ENCODE results near the gene TBL1XR1.
"Not testable (repeated sequence)": the region's sequence is repeated elsewhere in the genome, so short reads cannot be mapped to it uniquely, and the experiment has no call there.

TBL1XR1 gene

DNA sequence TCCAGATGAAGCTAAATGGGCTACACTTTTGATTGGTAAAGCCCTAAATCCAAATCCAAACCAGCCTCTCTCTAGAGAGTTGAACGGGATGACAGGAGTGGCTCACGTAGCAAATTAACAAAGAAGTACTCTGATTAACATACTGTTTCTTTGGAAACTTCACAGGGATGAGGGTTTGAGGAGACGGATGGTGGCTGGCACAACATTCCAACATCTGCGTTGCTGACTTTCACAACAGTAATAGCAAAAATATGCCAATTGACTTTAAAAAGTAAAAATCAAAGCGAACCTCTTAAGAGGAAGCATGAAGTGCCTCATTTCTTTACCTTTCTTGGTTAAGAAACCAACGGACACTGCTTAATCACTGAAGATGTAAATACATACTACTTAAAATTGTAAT lies 181.4 kb downstream of the TBL1XR1 start:
- 75 to 100% methylated on average over 2 to 3 of the region's 6 CpGs for WGBS, 2 experiments (ENCODE audit: insufficient coverage in 2 of 2)
- no peak overlapping the region for H3K4me3 ChIP-seq (ENCODE audit: extremely low read depth, insufficient read depth, low read length, poor library complexity, severe bottlenecking)
- H3K27ac ChIP-seq (ENCODE audit: low read depth, low read length, severe bottlenecking) = no peak overlapping the region
- peaks cover 22% of the 10 kb centered on the region for H3K36me3 ChIP-seq (ENCODE audit: control insufficient read depth, insufficient read depth, low read length)
- H3K9me3 ChIP-seq (ENCODE audit: control insufficient read depth, low read length) = no peaks in the 10 kb centered on the region
- H3K4me1 ChIP-seq (ENCODE audit: control insufficient read depth, insufficient read depth, low read length, poor library complexity, severe bottlenecking) = no peaks in the 10 kb centered on the region

DNA sequence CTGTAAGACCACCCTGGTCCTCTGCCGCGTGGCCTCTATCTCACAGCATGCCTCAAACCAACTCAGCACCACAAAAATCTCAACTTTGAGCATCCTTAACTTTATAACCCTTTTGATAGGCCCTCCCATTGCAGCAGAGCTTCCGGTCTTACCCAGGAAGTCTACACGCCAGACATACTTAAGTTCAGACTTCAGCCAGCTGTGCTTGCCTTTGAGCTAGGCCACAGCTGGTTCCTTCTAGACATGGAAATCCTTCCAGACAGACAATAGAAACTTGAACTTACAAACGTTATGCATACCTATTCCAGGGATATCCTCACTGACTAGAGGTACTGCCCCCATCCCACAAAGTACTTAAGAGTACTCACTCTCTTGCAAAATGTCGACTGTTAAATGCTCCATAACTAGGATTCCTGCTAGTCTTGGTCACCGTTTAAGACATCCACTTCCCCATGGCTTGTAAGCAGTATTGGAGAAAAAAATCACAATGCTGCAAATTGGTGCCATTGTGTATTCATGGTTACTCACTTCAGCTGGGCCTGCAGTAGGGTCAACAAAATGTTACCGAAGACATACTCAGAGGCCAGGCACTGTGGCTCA lies 183.5 kb downstream of the TBL1XR1 start:
- H3K4me3 ChIP-seq (ENCODE audit: extremely low read depth, insufficient read depth, low read length, poor library complexity, severe bottlenecking) = no peak overlapping the region
- H3K4me1 ChIP-seq (ENCODE audit: control insufficient read depth, insufficient read depth, low read length, poor library complexity, severe bottlenecking) = no peaks in the 10 kb centered on the region
- no peak overlapping the region for H3K27ac ChIP-seq (ENCODE audit: low read depth, low read length, severe bottlenecking)
- H3K36me3 ChIP-seq (ENCODE audit: control insufficient read depth, insufficient read depth, low read length) = peaks cover 10% of the 10 kb centered on the region
- no peaks in the 10 kb centered on the region for H3K9me3 ChIP-seq (ENCODE audit: control insufficient read depth, low read length)
- 72 to 88% methylated on average over 6 to 8 of the region's 8 CpGs for WGBS, 2 experiments (ENCODE audit: insufficient coverage in 2 of 2)

DNA sequence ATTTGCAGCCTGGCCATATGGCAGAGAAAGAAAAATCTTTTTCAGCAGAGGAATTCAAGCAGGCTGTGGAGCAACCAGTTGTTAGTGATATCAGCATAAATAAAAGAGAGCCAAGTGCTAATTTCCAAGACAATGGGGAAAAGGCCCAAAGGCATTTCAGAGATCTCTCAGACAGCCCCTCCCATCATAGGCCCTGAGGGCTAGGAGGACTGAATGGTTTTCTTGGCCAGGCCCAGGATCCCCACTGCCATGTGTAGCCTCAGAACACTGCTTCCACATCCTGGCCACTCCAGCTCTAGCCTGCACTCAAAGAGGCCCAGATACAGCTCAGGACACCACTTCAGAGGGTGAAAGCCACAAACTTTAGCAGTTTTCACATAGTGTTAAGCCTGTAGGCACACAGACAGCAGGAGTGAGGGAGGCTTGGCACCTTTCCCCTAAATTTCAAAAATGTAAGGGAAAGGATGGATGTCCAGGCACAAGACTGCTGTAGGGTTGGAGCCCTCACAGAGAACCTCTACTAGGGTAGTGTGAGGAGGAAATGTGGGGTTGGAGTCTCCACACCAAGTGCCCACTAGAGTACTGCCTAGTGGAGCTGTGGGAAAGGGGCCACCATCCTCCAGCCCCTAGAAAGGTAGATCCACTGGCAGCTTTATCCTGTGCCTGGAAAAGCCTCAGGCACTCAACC lies 191.4 kb downstream of the TBL1XR1 start:
- H3K4me3 ChIP-seq (ENCODE audit: extremely low read depth, insufficient read depth, low read length, poor library complexity, severe bottlenecking) = no peak overlapping the region
- H3K27ac ChIP-seq (ENCODE audit: low read depth, low read length, severe bottlenecking) = no peak overlapping the region
- H3K36me3 ChIP-seq (ENCODE audit: control insufficient read depth, insufficient read depth, low read length) = no peaks in the 10 kb centered on the region
- H3K4me1 ChIP-seq (ENCODE audit: control insufficient read depth, insufficient read depth, low read length, poor library complexity, severe bottlenecking) = no peaks in the 10 kb centered on the region
- peaks cover 13% of the 10 kb centered on the region for H3K9me3 ChIP-seq (ENCODE audit: control insufficient read depth, low read length)

DNA sequence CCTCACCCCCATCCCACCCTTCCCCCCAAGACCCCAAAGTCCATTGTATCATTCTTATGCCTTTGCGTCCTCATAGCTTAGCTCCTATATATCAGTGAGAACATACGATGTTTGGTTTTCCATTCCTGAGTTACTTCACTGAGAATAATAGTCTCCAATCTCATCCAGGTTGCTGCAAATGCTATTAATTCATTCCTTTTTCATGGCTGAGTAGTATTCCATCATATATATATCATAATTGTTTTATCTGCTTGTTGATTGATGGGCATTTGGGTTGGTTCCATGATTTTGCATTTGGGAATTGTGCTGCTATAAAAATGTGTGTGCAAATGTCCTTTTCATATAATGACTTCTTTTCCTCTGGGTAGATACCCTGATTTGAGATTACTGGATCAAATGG lies 197.1 kb downstream of the TBL1XR1 start:
- 100% methylated on average over 1 of the region's 2 CpGs for WGBS, 2 experiments (ENCODE audit: insufficient coverage in 2 of 2)
- not testable (repeated sequence) for H3K9me3 ChIP-seq (ENCODE audit: control insufficient read depth, low read length); H3K27ac ChIP-seq (ENCODE audit: low read depth, low read length, severe bottlenecking)

DNA sequence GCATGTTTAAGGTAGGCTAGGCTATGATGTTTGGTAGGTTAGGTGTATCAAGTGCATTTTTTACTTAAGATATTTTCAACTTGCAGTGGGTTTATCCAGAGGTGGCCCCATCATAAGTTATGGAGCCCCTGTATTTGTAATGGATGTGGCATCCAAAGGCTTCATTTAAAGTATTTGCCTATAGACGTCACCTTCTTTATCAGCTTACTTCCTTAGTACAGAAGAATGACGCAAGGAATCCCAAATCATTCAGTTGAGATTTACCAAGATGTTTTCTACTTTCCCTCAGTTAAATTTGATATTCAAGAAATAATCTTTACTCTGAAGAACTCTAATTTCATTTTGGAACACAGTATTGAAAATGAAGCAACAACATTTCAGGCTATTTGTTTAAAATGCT lies 201.3 kb downstream of the TBL1XR1 start:
- Histone ChIP-seq H3K9me3 (ENCODE audit: control insufficient read depth, low read length) (peaks cover 6% of the 10 kb centered on the region), H3K27ac (ENCODE audit: low read depth, low read length, severe bottlenecking) (no peak overlapping the region), H3K4me3 (ENCODE audit: extremely low read depth, insufficient read depth, low read length, poor library complexity, severe bottlenecking) (no peak overlapping the region), H3K4me1 (ENCODE audit: control insufficient read depth, insufficient read depth, low read length, poor library complexity, severe bottlenecking) (no peaks in the 10 kb centered on the region), H3K36me3 (ENCODE audit: control insufficient read depth, insufficient read depth, low read length) (no peaks in the 10 kb centered on the region)
- WGBS, 2 experiments (ENCODE audit: insufficient coverage in 2 of 2) = 92% methylated on average over 2 of the region's 2 CpGs; no CpG with 5 or more reads in 1 of the 2 experiments

More for the DNA sequence above, 197.1 kb downstream of the TBL1XR1 start:
- H3K36me3 ChIP-seq (ENCODE audit: control insufficient read depth, insufficient read depth, low read length); H3K4me3 ChIP-seq (ENCODE audit: extremely low read depth, insufficient read depth, low read length, poor library complexity, severe bottlenecking); H3K4me1 ChIP-seq (ENCODE audit: control insufficient read depth, insufficient read depth, low read length, poor library complexity, severe bottlenecking): not testable (repeated sequence)

DNA sequence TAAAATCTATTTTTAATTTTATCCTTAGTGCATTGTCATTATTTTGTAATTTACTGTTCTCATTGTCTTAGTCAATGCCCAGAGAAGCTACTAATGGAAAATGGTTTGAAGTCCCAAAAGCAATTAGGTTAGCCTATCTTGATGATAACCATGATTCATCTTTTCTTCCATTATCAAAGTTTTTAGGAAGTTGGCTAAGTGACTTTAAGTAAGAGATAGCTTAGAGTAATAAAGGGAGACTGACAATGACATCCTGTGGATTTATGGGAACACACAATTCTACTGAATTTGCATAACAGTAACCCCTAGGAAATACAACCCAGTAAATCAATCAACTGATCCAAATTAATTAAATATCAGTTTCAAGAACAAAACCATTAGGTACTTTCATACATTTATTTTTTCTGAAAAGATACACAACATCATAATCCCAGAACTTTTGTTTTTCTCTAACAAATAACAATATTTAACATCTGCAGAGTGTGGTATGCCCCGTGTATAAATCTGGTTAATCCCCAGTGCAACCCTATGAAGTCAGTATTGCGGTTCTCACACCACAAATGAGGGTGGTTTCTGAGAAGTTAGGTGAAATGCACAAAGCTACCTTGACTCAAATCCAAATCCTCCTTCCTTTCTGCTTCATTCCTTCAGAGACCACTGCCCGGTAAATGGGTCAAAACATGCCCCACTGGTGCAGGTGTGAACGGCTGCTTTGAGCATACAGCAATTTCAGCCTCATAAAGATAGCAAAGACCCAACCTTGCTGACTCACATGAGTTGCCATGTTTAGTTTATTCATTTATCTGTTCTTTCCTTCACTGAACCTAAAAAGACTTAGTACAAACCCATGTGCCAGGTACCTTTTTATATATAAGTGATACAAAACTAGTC lies 202.1 kb downstream of the TBL1XR1 start:
- Histone ChIP-seq H3K36me3 (ENCODE audit: control insufficient read depth, insufficient read depth, low read length) (no peaks in the 10 kb centered on the region), H3K4me3 (ENCODE audit: extremely low read depth, insufficient read depth, low read length, poor library complexity, severe bottlenecking) (no peak overlapping the region)
- WGBS, 2 experiments (ENCODE audit: insufficient coverage in 2 of 2) = 91 to 95% methylated on average over 2 to 4 of the region's 4 CpGs

DNA sequence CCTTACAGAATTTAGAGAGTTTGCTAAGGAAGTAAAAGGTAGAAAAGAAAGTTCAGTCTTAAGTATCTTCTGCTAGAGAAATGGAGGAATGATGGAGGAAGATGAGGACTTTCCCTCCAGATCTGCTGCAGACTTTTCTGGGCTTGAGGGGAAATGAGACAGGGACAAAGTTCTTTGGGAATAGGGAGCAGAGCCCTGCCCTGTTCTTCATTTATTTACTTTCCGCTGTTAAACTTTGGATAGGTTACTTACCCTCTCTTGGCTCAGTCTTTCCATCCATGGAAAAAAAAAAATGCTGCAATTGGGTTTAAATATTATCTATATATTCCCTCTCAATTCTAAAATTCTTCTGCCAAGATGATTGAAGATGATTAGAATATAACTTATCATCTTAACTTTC lies 202.9 kb downstream of the TBL1XR1 start:
- Histone ChIP-seq H3K9me3 (ENCODE audit: control insufficient read depth, low read length) (peaks cover 6% of the 10 kb centered on the region), H3K4me3 (ENCODE audit: extremely low read depth, insufficient read depth, low read length, poor library complexity, severe bottlenecking) (no peak overlapping the region), H3K27ac (ENCODE audit: low read depth, low read length, severe bottlenecking) (no peak overlapping the region), H3K36me3 (ENCODE audit: control insufficient read depth, insufficient read depth, low read length) (no peaks in the 10 kb centered on the region), H3K4me1 (ENCODE audit: control insufficient read depth, insufficient read depth, low read length, poor library complexity, severe bottlenecking) (no peaks in the 10 kb centered on the region)
- no CpG with 5 or more reads among the region's 1 CpG for WGBS, 2 experiments (ENCODE audit: insufficient coverage in 2 of 2)

More for the DNA sequence above, 202.1 kb downstream of the TBL1XR1 start:
- Histone ChIP-seq H3K9me3 (ENCODE audit: control insufficient read depth, low read length) (peaks cover 6% of the 10 kb centered on the region), H3K4me1 (ENCODE audit: control insufficient read depth, insufficient read depth, low read length, poor library complexity, severe bottlenecking) (no peaks in the 10 kb centered on the region), H3K27ac (ENCODE audit: low read depth, low read length, severe bottlenecking) (no peak overlapping the region)

DNA sequence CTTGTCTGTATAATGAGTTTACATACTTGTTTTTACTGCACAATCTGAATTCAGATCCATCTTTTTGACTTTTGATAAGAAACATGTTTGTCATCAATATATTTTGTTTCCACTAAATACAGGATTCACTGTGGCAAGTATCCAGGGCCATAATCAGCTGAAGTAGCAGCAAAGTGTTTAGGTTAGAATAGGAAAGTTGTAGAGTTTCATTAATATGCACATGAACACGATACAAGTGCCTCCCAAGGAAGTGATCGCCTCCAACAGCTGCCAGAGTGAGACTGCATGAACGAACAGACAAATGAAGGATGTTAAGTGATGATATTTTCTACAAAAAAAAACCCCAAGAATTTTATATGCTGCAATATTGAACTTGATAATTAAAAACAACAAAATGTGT lies 204.3 kb downstream of the TBL1XR1 start:
- H3K4me1 ChIP-seq (ENCODE audit: control insufficient read depth, insufficient read depth, low read length, poor library complexity, severe bottlenecking) = no peaks in the 10 kb centered on the region
- H3K27ac ChIP-seq (ENCODE audit: low read depth, low read length, severe bottlenecking) = no peak overlapping the region
- no peak overlapping the region for H3K4me3 ChIP-seq (ENCODE audit: extremely low read depth, insufficient read depth, low read length, poor library complexity, severe bottlenecking)
- peaks cover 6% of the 10 kb centered on the region for H3K9me3 ChIP-seq (ENCODE audit: control insufficient read depth, low read length)
- no CpG with 5 or more reads among the region's 3 CpGs for WGBS, 2 experiments (ENCODE audit: insufficient coverage in 2 of 2)
- no peaks in the 10 kb centered on the region for H3K36me3 ChIP-seq (ENCODE audit: control insufficient read depth, insufficient read depth, low read length)

DNA sequence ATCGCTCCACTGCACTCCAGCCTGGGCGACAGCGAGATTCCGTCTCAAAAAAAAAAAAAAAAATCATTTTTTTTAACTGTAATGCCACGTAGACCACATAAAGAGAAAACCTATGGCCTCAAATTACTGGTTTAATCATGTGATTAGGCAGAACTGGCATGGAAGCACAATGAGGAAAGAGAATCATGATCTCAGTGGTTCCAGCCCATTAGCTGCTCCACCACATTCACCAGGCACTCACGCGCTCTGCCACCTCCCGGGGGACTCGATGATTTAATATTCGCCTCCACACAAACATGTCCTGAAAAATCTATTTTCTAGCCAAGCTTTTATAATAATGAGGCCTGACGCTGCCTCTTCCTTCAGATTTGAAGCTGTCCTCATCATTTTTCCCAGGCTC lies 204.7 kb downstream of the TBL1XR1 start:
- Histone ChIP-seq H3K4me1 (ENCODE audit: control insufficient read depth, insufficient read depth, low read length, poor library complexity, severe bottlenecking) (no peaks in the 10 kb centered on the region), H3K4me3 (ENCODE audit: extremely low read depth, insufficient read depth, low read length, poor library complexity, severe bottlenecking) (no peak overlapping the region), H3K27ac (ENCODE audit: low read depth, low read length, severe bottlenecking) (no peak overlapping the region), H3K9me3 (ENCODE audit: control insufficient read depth, low read length) (peaks cover 6% of the 10 kb centered on the region), H3K36me3 (ENCODE audit: control insufficient read depth, insufficient read depth, low read length) (no peaks in the 10 kb centered on the region)
- 94 to 100% methylated on average over 6 of the region's 11 CpGs for WGBS, 2 experiments (ENCODE audit: insufficient coverage in 2 of 2)

DNA sequence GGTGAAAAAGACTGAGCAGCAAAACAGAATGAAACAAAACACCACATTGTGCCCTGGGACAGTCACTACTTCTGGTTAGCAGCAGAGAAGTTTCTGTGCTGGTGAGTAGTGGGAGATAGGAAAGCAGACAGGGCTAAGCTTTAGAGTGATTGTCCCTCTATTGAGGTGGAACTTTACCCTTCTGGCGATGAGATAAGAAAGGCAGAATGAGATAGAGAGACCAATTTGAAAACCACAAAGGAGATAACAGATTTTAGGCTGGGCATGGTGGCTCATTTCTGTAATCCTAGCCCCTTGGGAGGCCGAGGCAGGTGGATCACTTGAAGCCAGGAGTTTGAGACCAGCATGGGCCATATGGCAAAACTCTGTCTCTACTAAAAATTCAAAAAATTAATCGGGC lies 208.5 kb downstream of the TBL1XR1 start:
- H3K4me3 ChIP-seq (ENCODE audit: extremely low read depth, insufficient read depth, low read length, poor library complexity, severe bottlenecking) = no peak overlapping the region
- H3K36me3 ChIP-seq (ENCODE audit: control insufficient read depth, insufficient read depth, low read length) = no peaks in the 10 kb centered on the region
- no peak overlapping the region for H3K27ac ChIP-seq (ENCODE audit: low read depth, low read length, severe bottlenecking)
- peaks cover 6% of the 10 kb centered on the region for H3K9me3 ChIP-seq (ENCODE audit: control insufficient read depth, low read length)
- no peaks in the 10 kb centered on the region for H3K4me1 ChIP-seq (ENCODE audit: control insufficient read depth, insufficient read depth, low read length, poor library complexity, severe bottlenecking)
- WGBS, 2 experiments (ENCODE audit: insufficient coverage in 2 of 2) = 84 to 90% methylated on average over 3 of the region's 3 CpGs

Data from mesodermal cell (in vitro differentiated cells).